Gastroesophageal sphincter (tissue), 4 donors: Measurements from ENCODE around the gene SYNPO. TPM values are rescaled to one million over a fixed set of nuclear protein-coding genes. Genes with fewer than 3 reads are reported as not detected.
A peak's percentile ranks its signal among the peaks of the same experiment; 100 is the strongest.

Experiments used
- ATAC-seq: fragments of 150-250 bp; one replicate; pipeline ENCODE4 v1.9.1; 2016; ENCODE audit warnings: mild to moderate bottlenecking, moderate library complexity
- H3K27ac ChIP-seq, 4 donors: fragments of 200-600 bp; sonication (generic) in 3 of 4; 1 replicate in 3 of 4; 2 replicates in 1 of 4; pipeline ENCODE4 v1.5.1; 2016 to 2019
- H3K27me3 ChIP-seq: fragments of 200-600 bp; sonication (generic); one replicate; pipeline ENCODE4 v1.5.1; 2019
- H3K36me3 ChIP-seq, 2 donors: fragments of 200-600 bp; sonication (generic); one replicate each; pipeline ENCODE4 v1.5.1; 2019; ENCODE audit warnings: control low read depth in 1 of 2
- H3K4me1 ChIP-seq, 3 donors: fragments of 200-600 bp; sonication (generic); 1 replicate in 2 of 3; 2 replicates in 1 of 3; pipeline ENCODE4 v1.5.1; 2016 to 2019; ENCODE audit warnings: control low read depth in 2 of 3
- H3K4me3 ChIP-seq, 2 donors: fragments of 200-600 bp; sonication (generic); one replicate each; pipeline ENCODE4 v1.5.1; 2019; ENCODE audit warnings: mild to moderate bottlenecking in 1 of 2, moderate library complexity in 1 of 2
- H3K9me3 ChIP-seq, 3 donors: fragments of 200-600 bp; sonication (generic); one replicate each; pipeline ENCODE4 v1.5.1; 2017 to 2019; ENCODE audit warnings: control low read depth in 2 of 3
- CTCF ChIP-seq, 4 experiments: fragments of 200-600 bp in 2 of 4; fragments of 450-650 bp in 2 of 4; sonication (generic) in 1 of 4; IDR thresholded peaks; one replicate each; pipeline ENCODE4 v1.5.1; 2017 to 2019; ENCODE audit warnings: antibody characterized with exemption in 4 of 4, mild to moderate bottlenecking in 2 of 4, moderate library complexity in 2 of 4
- EP300 ChIP-seq: sonication (generic); formaldehyde crosslinking; IDR thresholded peaks from one replicate; pipeline ENCODE4 v1.6.1; 2017; ENCODE audit warnings: antibody characterized with exemption, mild to moderate bottlenecking
- POLR2A ChIP-seq, 2 donors: fragments of 450-650 bp; IDR thresholded peaks; one replicate each; pipeline ENCODE4 v1.6.1; 2017; ENCODE audit warnings: antibody characterized with exemption in 2 of 2, mild to moderate bottlenecking in 2 of 2, moderate library complexity in 1 of 2
- POLR2AphosphoS5 ChIP-seq: sonication (generic); formaldehyde crosslinking; IDR thresholded peaks from one replicate; pipeline ENCODE4 v1.6.1; 2017; ENCODE audit warnings: antibody characterized with exemption
- WGBS, 2 donors: methylation state at CpG; one replicate each; pipeline ENCODE4 v1.1.5; 2018; ENCODE audit warnings: low coverage in 1 of 2; 5-methylcytosine and 5-hydroxymethylcytosine counted together
- total RNA-seq, 4 donors: library from RNA; depleted of rRNA; stranded (reverse); fragments of >200 nt; gene quantifications; one replicate each; pipeline ENCODE4 v1.1.0, GENCODE V29; 2016

The SYNPO gene
- total RNA-seq, 4 donors from 2014 or later, result 31.6 to 50.5 (median 37.4) TPM

DNA sequence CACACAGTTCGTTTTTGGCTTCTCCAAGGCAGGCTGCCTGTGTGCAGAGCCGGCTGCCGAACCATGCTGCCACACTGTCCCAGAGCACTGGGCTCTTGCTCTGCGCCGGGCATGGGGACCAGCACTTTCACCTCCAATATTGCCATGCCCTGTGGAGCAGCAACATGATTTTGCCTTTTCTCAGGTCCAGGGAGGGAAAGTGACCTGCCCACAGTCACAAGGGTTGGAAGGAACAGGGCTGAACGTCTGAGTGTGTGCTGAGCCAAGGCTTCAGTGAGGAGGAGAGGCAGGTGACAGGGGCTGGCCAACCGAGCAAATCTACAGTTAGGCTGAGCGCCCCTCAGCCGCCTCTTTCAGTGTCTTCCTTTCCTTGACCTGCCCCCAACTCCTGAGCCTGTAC lies 34.0 kb upstream of the SYNPO start:
- ATAC-seq, result no peak
- Histone ChIP-seq H3K4me1 (peaks cover 0 to 23% (median 12%) of the 10 kb centered on the region in 3 donors), H3K27me3 (no peaks in the 10 kb centered on the region), H3K27ac (no peak overlapping the region), H3K9me3 (no peaks in the 10 kb centered on the region), H3K4me3 (no peak overlapping the region), H3K36me3 (no peaks in the 10 kb centered on the region)
- 75 to 90% methylated on average over 3 of the region's 9 CpGs for WGBS, 2 donors
- TF ChIP-seq EP300, result no peak
- no peak for TF ChIP-seq POLR2AphosphoS5
- no peak for TF ChIP-seq CTCF (IDR thresholded peaks at IDR 0.05)
- TF ChIP-seq POLR2A (IDR thresholded peaks at IDR 0.05), result no peak

- TF ChIP-seq EP300 (no peak), POLR2A (IDR thresholded peaks at IDR 0.05) (no peak), POLR2AphosphoS5 (no peak), CTCF (IDR thresholded peaks at IDR 0.05) (no peak)
- ATAC-seq, result no peak
- Histone ChIP-seq H3K27ac (no peak overlapping the region), H3K9me3 (no peaks in the 10 kb centered on the region), H3K36me3 (no peaks in the 10 kb centered on the region), H3K4me1 (peaks cover 0 to 29% (median 13%) of the 10 kb centered on the region in 3 donors), H3K4me3 (no peak overlapping the region), H3K27me3 (no peaks in the 10 kb centered on the region)
- 89 to 90% methylated on average over 4 to 6 of the region's 6 CpGs for WGBS, 2 donors
These were observed 33.4 kb upstream of the SYNPO start for GRCh38 chr5:150607105-150607504.

DNA sequence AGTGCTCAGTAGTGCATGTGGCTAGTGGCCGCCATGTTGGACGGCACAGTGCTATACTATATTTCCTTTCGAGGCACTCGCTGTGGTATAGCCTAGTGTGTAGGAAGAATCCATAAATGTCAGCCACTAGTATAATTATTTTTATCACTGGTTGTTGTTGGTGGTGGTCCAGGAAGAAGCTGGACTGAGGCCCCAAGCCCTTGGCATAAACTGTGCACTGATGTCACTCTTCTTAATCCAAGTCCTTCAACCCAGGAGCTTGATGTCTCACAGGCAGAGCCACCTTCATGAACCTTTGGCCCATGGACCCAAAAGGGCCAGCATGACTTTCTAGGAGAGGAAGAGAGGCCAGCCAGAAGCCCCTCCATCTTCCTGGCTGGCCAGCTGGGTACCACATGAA lies 32.5 kb upstream of the SYNPO start:
- H3K4me3 ChIP-seq, result no peak overlapping the region
- H3K36me3 ChIP-seq, result no peaks in the 10 kb centered on the region
- H3K27me3 ChIP-seq, result no peaks in the 10 kb centered on the region
- no peak for TF ChIP-seq CTCF (IDR thresholded peaks at IDR 0.05)
- TF ChIP-seq POLR2AphosphoS5, result no peak
- no peak for TF ChIP-seq EP300
- no peak for TF ChIP-seq POLR2A (IDR thresholded peaks at IDR 0.05)
- WGBS, 2 donors, result 75 to 77% methylated on average over 4 of the region's 4 CpGs
- no peaks in the 10 kb centered on the region for H3K9me3 ChIP-seq
- no peak for ATAC-seq
- H3K27ac ChIP-seq, result no peak overlapping the region
- H3K4me1 ChIP-seq, result peaks cover 0 to 38% (median 20%) of the 10 kb centered on the region in 3 donors

DNA sequence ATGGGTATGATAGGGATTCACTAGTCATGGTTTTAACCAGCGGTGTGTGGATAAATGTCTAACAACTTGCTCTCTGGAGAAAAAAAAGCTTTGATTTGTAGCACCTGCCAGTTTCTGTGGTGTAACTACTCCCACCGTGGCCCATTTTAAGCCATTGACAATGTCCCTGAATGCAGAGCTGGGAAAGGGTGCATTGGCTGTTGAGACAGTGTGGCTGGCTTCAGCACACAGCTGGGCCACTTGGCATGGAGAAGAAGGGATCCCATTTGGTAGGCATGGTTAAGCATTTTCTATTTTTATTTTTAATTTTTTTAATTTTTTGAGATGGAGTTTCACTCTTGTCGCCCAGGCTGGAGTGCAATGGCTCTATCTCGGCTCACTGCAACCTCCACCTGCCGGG lies 31.5 kb upstream of the SYNPO start:
- Histone ChIP-seq H3K9me3 (no peaks in the 10 kb centered on the region), H3K4me1 (peaks cover 0 to 48% (median 30%) of the 10 kb centered on the region in 3 donors), H3K4me3 (no peak overlapping the region), H3K27ac (peak overlapping the region in 3 of 4 donors; percentile 6 to 88 (median 85)), H3K27me3 (no peaks in the 10 kb centered on the region), H3K36me3 (no peaks in the 10 kb centered on the region)
- 63 to 90% methylated on average over 3 to 5 of the region's 5 CpGs for WGBS, 2 donors
- no peak for ATAC-seq
- no peak for TF ChIP-seq POLR2AphosphoS5
- TF ChIP-seq CTCF (IDR thresholded peaks at IDR 0.05), result no peak
- no peak for TF ChIP-seq POLR2A (IDR thresholded peaks at IDR 0.05)
- TF ChIP-seq EP300, result no peak

DNA sequence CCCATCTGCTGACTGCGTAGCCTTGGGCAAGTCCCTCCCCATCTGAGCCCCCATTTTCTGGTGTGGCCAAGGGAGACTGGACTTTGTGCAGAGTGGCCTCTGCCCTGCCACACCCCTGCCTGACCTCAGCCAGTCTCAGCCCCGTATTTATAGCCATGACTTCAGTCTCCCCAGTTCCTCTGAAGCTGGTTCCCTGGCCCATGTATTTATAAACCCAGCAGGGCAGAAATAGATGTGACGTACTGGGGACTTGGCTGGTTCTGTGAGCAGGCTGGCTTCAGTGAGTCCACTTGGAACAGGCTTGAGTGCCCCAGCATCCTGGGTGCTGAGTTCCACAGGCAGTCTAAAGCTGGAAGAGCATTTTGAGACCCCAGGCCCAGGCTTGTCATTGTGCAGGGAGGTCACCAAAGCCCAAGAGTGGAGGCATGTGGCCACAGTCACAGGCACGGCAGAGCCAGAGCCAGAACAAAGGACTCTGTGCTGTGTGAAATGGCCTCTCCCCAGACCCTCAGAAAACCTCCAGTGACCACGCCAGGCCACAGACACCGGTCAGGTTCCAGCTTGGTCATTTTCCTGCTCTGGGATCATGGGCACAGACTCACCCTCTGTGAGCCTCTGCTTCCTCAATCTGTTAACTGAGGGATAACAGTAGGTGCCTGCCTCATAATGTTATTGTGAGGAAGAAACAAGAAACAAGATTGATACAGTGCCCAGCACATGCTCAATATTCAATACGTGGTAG lies 30.4 kb upstream of the SYNPO start:
- peaks cover 4 to 58% (median 40%) of the 10 kb centered on the region in 3 donors for H3K4me1 ChIP-seq
- no peak overlapping the region for H3K4me3 ChIP-seq
- peak; percentile 80 for TF ChIP-seq POLR2AphosphoS5
- TF ChIP-seq CTCF (IDR thresholded peaks at IDR 0.05), result no peak
- no peak for TF ChIP-seq EP300
- TF ChIP-seq POLR2A (IDR thresholded peaks at IDR 0.05), result no peak
- H3K36me3 ChIP-seq, result no peaks in the 10 kb centered on the region
- peak overlapping the region; percentile 77 to 88 (median 83) for H3K27ac ChIP-seq
- H3K9me3 ChIP-seq, result no peaks in the 10 kb centered on the region
- peak; percentile 89 for ATAC-seq
- 9 to 49% methylated on average over 2 to 5 of the region's 7 CpGs for WGBS, 2 donors
- no peaks in the 10 kb centered on the region for H3K27me3 ChIP-seq
